B cell (primary cell): ENCODE measurements around the gene POLR3G.

Experiments
- CTCF ChIP-seq: fragments of 200-600 bp; IDR thresholded peaks from one replicate; pipeline ENCODE4 v1.8.0; 2022; ENCODE audit warnings: antibody characterized with exemption, mild to moderate bottlenecking
- EZH2 ChIP-seq: IDR thresholded peaks from 2 replicates; pipeline ENCODE4 v1.6.1; 2012; ENCODE audit warnings: borderline replicate concordance, low read depth, mild to moderate bottlenecking, moderate library complexity, low read length; ENCODE audit not compliant: insufficient read depth, poor library complexity, severe bottlenecking

GRCh38 chr5:90510438-90510837, 35.8 kb downstream of the POLR3G start:
- TF ChIP-seq CTCF = no peak
- TF ChIP-seq EZH2 = no peak
